K562 (cell line): ENCODE results near the gene S100A8. TPM values are rescaled to one million over a fixed set of nuclear protein-coding genes. Genes with fewer than 3 reads are reported as not detected.

Experiments used
- ATAC-seq: fragments of 200-7000 bp; cut with Tn5 transposase; 3 replicates; pipeline ENCODE4 v1.9.1; 2020; ENCODE audit warnings: moderate library complexity
- BruUV-seq: library from RNA; stranded (reverse); fragments of 400-500 nt; replicated peaks from 2 replicates; lab custom pipeline; 2021; lab: Mats Ljungman, UMichigan
- CTCF ChIA-PET: fragments of 300-600 bp; formaldehyde crosslinking; extraction: SDS; loops from one replicate; lab custom pipeline; 2021; ENCODE audit warnings: low intra/inter-chr PET ratio; lab: Yijun Ruan, JAX
- POLR2A ChIA-PET: fragments of 300-600, 350-650 bp; sonication (Branson Sonifier 250); formaldehyde crosslinking; extraction: SDS; loops from one replicate; lab custom pipeline; 2021; ENCODE audit warnings: antibody characterized with exemption, inconsistent platforms; lab: Yijun Ruan, JAX
- DNase-seq, 4 experiments: peaks; one replicate each; pipeline versions ENCODE4 v3.0.0 to v3.0.0-alpha.2; 2011 to 2018; ENCODE audit warnings: low spot score in 3 of 4, mixed read lengths in 3 of 4; ENCODE audit errors: extremely low read depth in 1 of 4
- FAIRE-seq: peaks from 2 replicates; lab custom pipeline; 2011; peaks lifted over from hg19 to GRCh38; lab: Jason Lieb, UNC
- H2AFZ ChIP-seq: 2 replicates; pipeline ENCODE4 v1.6.0; 2011; ENCODE audit warnings: low read depth, low read length, control low read depth, inconsistent platforms
- H3K27ac ChIP-seq: fragments of 200-600 bp; 3 replicates; pipeline ENCODE4 v1.8.0; 2011; ENCODE audit warnings: low read depth, mild to moderate bottlenecking, control low read depth, inconsistent platforms, low read length, moderate library complexity, mixed read lengths; ENCODE audit errors: extremely low read depth
- H3K27me3 ChIP-seq, 2 experiments: fragments of 300-600 bp in 1 of 2; 2 replicates in 1 of 2; 3 replicates in 1 of 2; pipeline versions ENCODE4 v1.6.0 to v1.8.0; 2011; ENCODE audit warnings: inconsistent platforms in 2 of 2, low read length in 2 of 2, mild to moderate bottlenecking in 1 of 2, mixed read lengths in 1 of 2, moderate library complexity in 1 of 2; ENCODE audit not compliant: control insufficient read depth in 2 of 2, insufficient read depth in 2 of 2
- H3K36me3 ChIP-seq: fragments of 300-600 bp; 3 replicates; pipeline ENCODE4 v1.8.0; 2011; ENCODE audit warnings: mild to moderate bottlenecking, low read length, inconsistent platforms; ENCODE audit not compliant: control insufficient read depth, insufficient read depth
- H3K4me1 ChIP-seq, 2 experiments: fragments of 200-600 bp in 1 of 2; replicated peaks in 1 of 2; 2 replicates in 1 of 2; 3 replicates in 1 of 2; pipeline versions ENCODE4 v1.5.1 to v1.8.0; 2011; ENCODE audit warnings: inconsistent platforms in 2 of 2, low read length in 2 of 2, mild to moderate bottlenecking in 1 of 2, mixed read lengths in 1 of 2, moderate library complexity in 1 of 2; ENCODE audit not compliant: control insufficient read depth in 2 of 2, insufficient read depth in 2 of 2
- H3K4me2 ChIP-seq: 2 replicates; pipeline ENCODE4 v1.6.1; 2011; ENCODE audit warnings: low read length, control low read depth, inconsistent platforms, mixed read lengths; ENCODE audit not compliant: insufficient read depth
- H3K4me3 ChIP-seq: fragments of 200-600 bp; sonication (generic), shearing (Covaris generic); 2 replicates; pipeline ENCODE4 v1.5.1; 2016; ENCODE audit warnings: control low read depth, inconsistent platforms
- H3K79me2 ChIP-seq: fragments of 200-600 bp; 3 replicates; pipeline ENCODE4 v1.8.0; 2011; ENCODE audit warnings: low read length, inconsistent platforms; ENCODE audit not compliant: control insufficient read depth, insufficient read depth
- H3K9ac ChIP-seq, 2 experiments: 2 replicates each; pipeline versions ENCODE4 v1.6.0 to v1.6.1; 2011; ENCODE audit warnings: low read depth in 2 of 2, low read length in 2 of 2, control low read depth in 1 of 2, inconsistent platforms in 1 of 2, mild to moderate bottlenecking in 1 of 2, mixed read lengths in 1 of 2; ENCODE audit not compliant: insufficient read depth in 1 of 2
- H3K9me1 ChIP-seq: one replicate; pipeline ENCODE4 v1.6.0; 2011; ENCODE audit warnings: inconsistent platforms, mild to moderate bottlenecking, low read length, moderate library complexity; ENCODE audit not compliant: control insufficient read depth, insufficient read depth
- H3K9me3 ChIP-seq: replicated peaks from 2 replicates; pipeline ENCODE4 v1.5.1; 2011; ENCODE audit warnings: low read depth, low read length, inconsistent platforms; ENCODE audit not compliant: control insufficient read depth, insufficient read depth
- H4K20me1 ChIP-seq: replicated peaks from 2 replicates; pipeline ENCODE4 v1.6.1; 2011; ENCODE audit warnings: low read length, inconsistent platforms, mixed read lengths; ENCODE audit not compliant: control insufficient read depth, insufficient read depth
- BRF2 ChIP-seq: IDR thresholded peaks from 3 replicates; pipeline ENCODE4 v1.6.1; 2011; ENCODE audit warnings: borderline replicate concordance, mild to moderate bottlenecking; ENCODE audit not compliant: insufficient read length, insufficient read depth
- HDAC1 ChIP-seq, 2 experiments: fragments of 450-650 bp; IDR thresholded peaks; 2 replicates each; pipeline ENCODE4 v1.6.1; 2016 to 2017; ENCODE audit warnings: inconsistent platforms in 1 of 2, mild to moderate bottlenecking in 1 of 2, moderate library complexity in 1 of 2
- KLF16 ChIP-seq: IDR thresholded peaks from 2 replicates; pipeline ENCODE4 v1.6.1; 2016; ENCODE audit warnings: antibody characterized with exemption
- NFYB ChIP-seq: IDR thresholded peaks from 2 replicates; pipeline ENCODE4 v1.6.1; 2011; ENCODE audit warnings: mild to moderate bottlenecking, moderate library complexity; ENCODE audit not compliant: insufficient read length; ENCODE audit errors: extremely low read depth
- RUNX1 ChIP-seq: sonication (generic); IDR thresholded peaks from 2 replicates; pipeline ENCODE4 v1.6.1; 2016; ENCODE audit warnings: antibody characterized with exemption, low read depth
- SMAD2 ChIP-seq: fragments of 150-350 bp; IDR thresholded peaks from 2 replicates; pipeline ENCODE4 v1.6.1; 2014; ENCODE audit warnings: low read depth, mild to moderate bottlenecking, low read length
- SMC3 ChIP-seq: conservative IDR thresholded peaks from 2 replicates; pipeline ENCODE4 v1.6.1; 2011; ENCODE audit warnings: low read depth, low read length, improper control_type of control experiment; ENCODE audit not compliant: insufficient read depth
- TBL1XR1 ChIP-seq, 2 experiments: IDR thresholded peaks; 2 replicates each; pipeline ENCODE4 v1.6.1; 2012; ENCODE audit warnings: improper control_type of control experiment in 2 of 2, low read length in 2 of 2, mild to moderate bottlenecking in 1 of 2
- ZEB2 ChIP-seq: fragments of 450-650 bp; IDR thresholded peaks from 2 replicates; pipeline ENCODE4 v1.6.1; 2016
- ZNF12 ChIP-seq: sonication (generic); formaldehyde crosslinking; IDR thresholded peaks from 2 replicates; pipeline ENCODE4 v1.4.0; 2020; ENCODE audit warnings: mild to moderate bottlenecking, missing genetic modification reagents
- ZNF311 ChIP-seq: fragments of 250-450 bp; sonication (Bioruptor Pico); IDR thresholded peaks from 2 replicates; pipeline ENCODE4 v1.4.0; 2020; ENCODE audit warnings: mild to moderate bottlenecking, moderate library complexity
- ZNF766 ChIP-seq: fragments of 200-800 bp; sonication (Bioruptor generic); conservative IDR thresholded peaks from 2 replicates; pipeline ENCODE4 v1.6.1; 2016; ENCODE audit warnings: missing genetic modification characterization, missing compliant biosample characterization
- WGBS: fragments of 100-300 bp; shearing (Covaris generic); methylation state at CpG from one replicate; pipeline ENCODE4 v1.1.6; 2016; ENCODE audit warnings: low coverage, mixed read lengths; ENCODE audit not compliant: insufficient coverage; ENCODE audit errors: missing lambda C conversion rate; 5-methylcytosine and 5-hydroxymethylcytosine counted together
- in situ Hi-C: fragments of 300-500 bp; cut with MboI; formaldehyde crosslinking; loops from 4 replicates; pipeline ENCODE4 v1.15.0; 2018; ENCODE audit warnings: inconsistent platforms, mixed read lengths
- intact Hi-C: fragments of 100-400 bp; cut with micrococcal nuclease; formaldehyde crosslinking; loops from 2 replicates; pipeline ENCODE4 v1.14.2; 2022
- polyA plus RNA-seq, 8 experiments: library from polyadenylated mRNA; depleted of rRNA in 4 of 8; stranded (reverse) in 5 of 8; unstranded in 3 of 8; fragments of >200 nt; fragmentation: Nextera tagmentation in 2 of 8; fragmentation: Illumina TruSeq in 1 of 8; extraction: Ambion mirVana in 2 of 8; extraction: Trizol in 1 of 8; gene quantifications; 2 replicates each; pipeline versions ENCODE4 v1.2.1 to v1.2.3, GENCODE V29; 2011 to 2014; ENCODE audit warnings: inconsistent platforms in 1 of 8, missing spikeins in 1 of 8
- total RNA-seq, 7 experiments: library from RNA; depleted of rRNA in 6 of 7; stranded (reverse); fragments of >200 nt in 6 of 7; fragmentation: Illumina TruSeq in 2 of 7; extraction: Trizol in 2 of 7; gene quantifications; 2 replicates each; pipeline versions ENCODE4 v1.2.1 to v1.2.3, GENCODE V29; 2011 to 2021; ENCODE audit warnings: low replicate concordance in 1 of 7
- TF ChIP-seq, protein P1 (sequence below): fragments of 450-650 bp; conservative IDR thresholded peaks from 2 replicates; pipeline ENCODE4 v1.6.1; 2016; ENCODE audit warnings: missing genetic modification characterization, low read depth, mild to moderate bottlenecking, control low read depth, missing compliant biosample characterization

The S100A8 gene
- total and polyA plus RNA-seq, 9 of the 15 experiments (the other 6 are each of a cell fraction or from before 2014, with no cell fraction given) = 0.15 to 0.60 TPM; not detected in 7

DNA sequence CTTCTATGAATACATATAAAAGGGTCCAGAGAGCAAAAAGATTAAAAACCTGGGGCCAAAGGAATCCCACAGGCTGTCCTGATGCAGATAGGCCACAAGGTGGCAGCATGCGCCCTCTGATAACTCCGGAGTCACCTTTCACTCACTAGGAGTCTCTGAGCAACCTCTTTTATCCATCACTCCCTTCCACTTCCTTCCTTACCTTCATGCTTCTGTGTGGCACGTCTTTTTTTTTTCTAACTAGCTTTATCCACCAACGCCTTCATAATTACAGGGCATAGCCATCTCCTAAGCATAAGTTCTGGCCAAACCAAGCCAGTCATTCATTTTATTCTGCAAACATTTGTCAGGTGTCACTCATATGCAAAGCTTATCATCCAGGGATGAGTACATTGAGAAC, 38.4 kb downstream of the S100A8 start:
- Histone ChIP-seq H3K4me2 (no peak overlapping the region), H3K36me3 (no peaks in the 10 kb centered on the region), H3K4me1 (peaks cover 0 to 3% of the 10 kb centered on the region in 2 experiments; a peak in 1 of 5 replicates), H3K79me2 (no peaks in the 10 kb centered on the region), H3K27ac (no peak overlapping the region), H3K9me3 (no peaks in the 10 kb centered on the region), H3K27me3 (peaks cover 7 to 31% of the 10 kb centered on the region in 2 experiments; a peak in 4 of 5 replicates), H2AFZ (no peak overlapping the region), H3K9ac (no peak overlapping the region), H3K4me3 (no peak overlapping the region), H3K9me1 (no peaks in the 10 kb centered on the region), H4K20me1 (peaks cover 3% of the 10 kb centered on the region; the same call in 1 of the 2 replicates)
- FAIRE-seq (peak; percentile 90), ATAC-seq (peak; percentile 85), DNase-seq (peak; percentile 79 to 82 (median 80))
- no TSS peak for BruUV-seq
- intact Hi-C loops = loop anchor here (2.0 to 10.0 kb wide), 3 partner anchors 216 to 632 kb away; partner anchors contain the start of gene RAB13
- ChIA-PET POLR2A (interaction anchor here (1.6 to 2.6 kb wide), 3 partner anchors 9 to 143 kb away, joined by 3 to 9 read pairs (median 6); no protein-coding TSS in a partner anchor), CTCF (interaction anchor here (0.6 to 3.1 kb wide), 7 partner anchors 13 to 1060 kb away, joined by 3 to 48 read pairs (median 3); partner anchors contain the start of gene PGLYRP3)
- WGBS = 2% methylated on average over 4 of the region's 4 CpGs
- in situ Hi-C loops = loop anchor here (5.0 to 10.0 kb wide), 2 partner anchors 155 to 402 kb away; no protein-coding TSS in a partner anchor
- 0 out of 4 replicates have a peak, but pooled peaks of 1 of the 2 experiments have one; percentile 28 for TF ChIP-seq TBL1XR1 (IDR thresholded peaks at IDR 0.05; ENCODE audit: low read length in 2 of 2)
- 0 out of 2 replicates have a peak, but pooled peaks have one; percentile 5 for TF ChIP-seq KLF16
- peak; percentile 82 for TF ChIP-seq SMC3
- TF ChIP-seq HDAC1 (IDR thresholded peaks at IDR 0.05) = no peak
- TF ChIP-seq NFYB = no peak
- TF ChIP-seq, protein P1, sequence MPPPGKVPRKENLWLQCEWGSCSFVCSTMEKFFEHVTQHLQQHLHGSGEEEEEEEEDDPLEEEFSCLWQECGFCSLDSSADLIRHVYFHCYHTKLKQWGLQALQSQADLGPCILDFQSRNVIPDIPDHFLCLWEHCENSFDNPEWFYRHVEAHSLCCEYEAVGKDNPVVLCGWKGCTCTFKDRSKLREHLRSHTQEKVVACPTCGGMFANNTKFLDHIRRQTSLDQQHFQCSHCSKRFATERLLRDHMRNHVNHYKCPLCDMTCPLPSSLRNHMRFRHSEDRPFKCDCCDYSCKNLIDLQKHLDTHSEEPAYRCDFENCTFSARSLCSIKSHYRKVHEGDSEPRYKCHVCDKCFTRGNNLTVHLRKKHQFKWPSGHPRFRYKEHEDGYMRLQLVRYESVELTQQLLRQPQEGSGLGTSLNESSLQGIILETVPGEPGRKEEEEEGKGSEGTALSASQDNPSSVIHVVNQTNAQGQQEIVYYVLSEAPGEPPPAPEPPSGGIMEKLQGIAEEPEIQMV (tag) = no peak
- no peak for TF ChIP-seq SMAD2
- TF ChIP-seq ZEB2 = 0 out of 2 replicates have a peak, but pooled peaks have one; percentile 14
- TF ChIP-seq ZNF311 (CRISPR knock-in tag) = no peak
- TF ChIP-seq RUNX1 = no peak
- TF ChIP-seq ZNF12 (CRISPR knock-in tag) = no peak
- TF ChIP-seq BRF2 = no peak
- TF ChIP-seq ZNF766 = peak; percentile 83; the same call in 1 of the 2 replicates
